Esophagus squamous epithelium (tissue), 5 donors: ENCODE results near the gene EPB41L4B. TPM values are rescaled to one million over a fixed set of nuclear protein-coding genes. Genes with fewer than 3 reads are reported as not detected.
"Not testable (repeated sequence)": the region's sequence is repeated elsewhere in the genome, so short reads cannot be mapped to it uniquely, and the experiment has no call there.

ENCODE experiments used
- DNase-seq: peaks from one replicate; lab custom pipeline; 2025; lab: John Stamatoyannopoulos, UW
- H3K27ac ChIP-seq, 4 donors: fragments of 200-600 bp; sonication (generic); one replicate each; pipeline ENCODE4 v1.5.1; 2016 to 2019; ENCODE audit warnings: mild to moderate bottlenecking in 1 of 4
- H3K27me3 ChIP-seq, 4 donors: fragments of 200-600 bp; sonication (generic); 1 replicate in 3 of 4; 2 replicates in 1 of 4; pipeline versions ENCODE4 v1.5.1 to v1.6.0; 2017 to 2021; ENCODE audit warnings: antibody characterized with exemption in 1 of 4
- H3K36me3 ChIP-seq, 3 donors: fragments of 200-600 bp; sonication (generic); one replicate each; pipeline ENCODE4 v1.5.1; 2016 to 2019
- H3K4me1 ChIP-seq, 3 donors: fragments of 200-600 bp; sonication (generic); one replicate each; pipeline ENCODE4 v1.5.1; 2017 to 2019
- H3K4me3 ChIP-seq, 4 donors: fragments of 200-600 bp; sonication (generic); 1 replicate in 3 of 4; 2 replicates in 1 of 4; pipeline ENCODE4 v1.5.1; 2016 to 2019; ENCODE audit warnings: mild to moderate bottlenecking in 2 of 4, moderate library complexity in 1 of 4
- H3K9me3 ChIP-seq, 3 donors: fragments of 200-600 bp; sonication (generic); one replicate each; pipeline ENCODE4 v1.5.1; 2016 to 2019
- CTCF ChIP-seq, 6 experiments: fragments of 450-650 bp in 4 of 6; fragments of 200-600 bp in 2 of 6; sonication (generic) in 2 of 6; IDR thresholded peaks; one replicate each; pipeline ENCODE4 v1.5.1; 2016 to 2019; ENCODE audit warnings: antibody characterized with exemption in 6 of 6, mild to moderate bottlenecking in 4 of 6, moderate library complexity in 4 of 6
- POLR2A ChIP-seq, 4 donors: fragments of 450-650 bp; IDR thresholded peaks; one replicate each; pipeline ENCODE4 v1.6.1; 2017; ENCODE audit warnings: antibody characterized with exemption in 4 of 4, mild to moderate bottlenecking in 4 of 4, moderate library complexity in 3 of 4
- WGBS, 2 donors: methylation state at CpG; one replicate each; pipeline ENCODE4 v1.1.5; 2018; 5-methylcytosine and 5-hydroxymethylcytosine counted together
- intact Hi-C: fragments of 100-400 bp; cut with DNase I; formaldehyde crosslinking; loops from one replicate; pipeline ENCODE4 v1.15.0; 2022
- total RNA-seq, 4 donors: library from RNA; depleted of rRNA; stranded (reverse); fragments of >200 nt; gene quantifications; one replicate each; pipeline ENCODE4 v1.1.0, GENCODE V29; 2016
- donor health status: DM: yes; HTN: yes; CAD: no.

The EPB41L4B gene
- total RNA-seq, 4 donors from 2014 or later: 0.45 to 3.8 (median 1.8) TPM

DNA sequence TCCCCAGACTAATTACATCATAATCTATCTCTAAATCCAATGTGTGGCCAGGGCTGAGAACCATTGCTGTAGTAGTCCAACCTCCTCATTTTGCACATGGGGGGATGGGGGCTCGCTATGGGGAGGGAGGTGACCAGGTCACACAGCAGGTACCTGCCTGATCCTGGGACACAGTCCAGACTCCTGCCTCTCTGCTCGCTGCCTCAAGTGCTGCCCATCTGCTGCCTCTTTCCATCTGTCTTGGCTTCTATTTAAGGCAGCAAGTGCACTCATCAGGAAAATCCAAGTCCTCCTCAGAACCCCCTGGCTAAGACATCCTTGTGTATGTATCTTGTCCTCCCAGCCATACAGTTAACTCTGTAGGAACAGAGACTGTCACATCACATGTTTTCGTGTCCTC is 96.1 kb downstream of the EPB41L4B start:
- intact Hi-C loops: no loop called here
- no peak overlapping the region for H3K4me3 ChIP-seq
- no peaks in the 10 kb centered on the region for H3K9me3 ChIP-seq
- peaks cover 0 to 34% (median 0%) of the 10 kb centered on the region in 4 donors for H3K27me3 ChIP-seq
- WGBS, 2 donors: 63 to 86% methylated on average over 2 to 3 of the region's 3 CpGs
- no peak overlapping the region for H3K27ac ChIP-seq
- no peaks in the 10 kb centered on the region for H3K36me3 ChIP-seq
- no peaks in the 10 kb centered on the region for H3K4me1 ChIP-seq
- DNase-seq: no peak
- TF ChIP-seq CTCF (IDR thresholded peaks at IDR 0.05): no peak
- no peak for TF ChIP-seq POLR2A (IDR thresholded peaks at IDR 0.05)

DNA sequence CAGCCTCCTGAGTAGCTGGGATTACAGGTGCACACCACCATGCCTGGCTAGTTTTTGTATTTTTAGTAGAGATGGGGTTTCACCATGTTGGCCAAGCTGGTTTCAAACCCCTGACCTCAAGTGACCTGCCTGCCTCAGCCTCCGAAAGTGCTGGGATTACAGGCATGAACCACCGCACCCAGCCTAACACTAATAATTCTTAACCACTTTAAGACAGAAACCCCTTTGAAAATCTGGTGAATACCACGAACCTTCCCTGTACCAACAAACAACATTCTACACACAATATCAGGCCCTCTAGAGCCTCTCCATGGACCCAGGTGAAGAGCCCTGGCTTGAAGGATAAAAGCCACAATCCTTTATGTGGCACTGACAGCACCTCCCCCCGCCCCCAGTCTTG is 102.6 kb downstream of the EPB41L4B start:
- H3K4me3 ChIP-seq, H3K36me3 ChIP-seq, intact Hi-C loops, H3K9me3 ChIP-seq, DNase-seq, H3K4me1 ChIP-seq, H3K27ac ChIP-seq: not testable (repeated sequence)
- H3K27me3 ChIP-seq: peaks cover 0 to 48% (median 0%) of the 10 kb centered on the region in 4 donors
- 68 to 82% methylated on average over 4 of the region's 4 CpGs for WGBS, 2 donors

- Histone ChIP-seq H3K36me3 (no peaks in the 10 kb centered on the region), H3K27me3 (peaks cover 0 to 36% (median 0%) of the 10 kb centered on the region in 4 donors), H3K9me3 (no peaks in the 10 kb centered on the region), H3K4me1 (no peaks in the 10 kb centered on the region), H3K4me3 (no peak overlapping the region), H3K27ac (no peak overlapping the region)
- no peak for TF ChIP-seq POLR2A (IDR thresholded peaks at IDR 0.05)
- no peak for TF ChIP-seq CTCF (IDR thresholded peaks at IDR 0.05)
- intact Hi-C loops: no loop called here
- DNase-seq: no peak
- 87 to 89% methylated on average over 6 of the region's 6 CpGs for WGBS, 2 donors
Measured at GRCh38 chr9:109214414-109214813, 106.4 kb downstream of the EPB41L4B start.

- peaks cover 0 to 40% (median 0%) of the 10 kb centered on the region in 4 donors for H3K27me3 ChIP-seq
- no peaks in the 10 kb centered on the region for H3K4me1 ChIP-seq
- H3K9me3 ChIP-seq: no peaks in the 10 kb centered on the region
- 68 to 70% methylated on average over 10 to 11 of the region's 11 CpGs for WGBS, 2 donors
- H3K27ac ChIP-seq: no peak overlapping the region
- no peak for DNase-seq
- no peaks in the 10 kb centered on the region for H3K36me3 ChIP-seq
- no peak overlapping the region for H3K4me3 ChIP-seq
- TF ChIP-seq CTCF (IDR thresholded peaks at IDR 0.05): no peak
- no peak for TF ChIP-seq POLR2A (IDR thresholded peaks at IDR 0.05)
- intact Hi-C loops: no loop called here
Measured at GRCh38 chr9:109213285-109214121, 107.4 kb downstream of the EPB41L4B start.

- H3K9me3 ChIP-seq: no peaks in the 10 kb centered on the region
- 57 to 71% methylated on average over 4 of the region's 4 CpGs for WGBS, 2 donors
- H3K4me3 ChIP-seq: no peak overlapping the region
- DNase-seq: no peak
- no peak overlapping the region for H3K27ac ChIP-seq
- no peaks in the 10 kb centered on the region for H3K36me3 ChIP-seq
- intact Hi-C loops: no loop called here
- peaks cover 0 to 39% (median 0%) of the 10 kb centered on the region in 4 donors for H3K27me3 ChIP-seq
- H3K4me1 ChIP-seq: no peaks in the 10 kb centered on the region
- TF ChIP-seq CTCF (IDR thresholded peaks at IDR 0.05) (no peak), POLR2A (IDR thresholded peaks at IDR 0.05) (no peak)
Measured at GRCh38 chr9:109212768-109213167, 108.1 kb downstream of the EPB41L4B start.
